Parathyroid adenoma (tissue), 2 donors: ENCODE measurements around the gene MTFR1L.

Experiments
- H2AFZ ChIP-seq: fragments of 300-600 bp; sonication (generic); one replicate; pipeline ENCODE4 v1.7.0; 2017; ENCODE audit warnings: antibody characterized with exemption, mild to moderate bottlenecking
- H3K27ac ChIP-seq: fragments of 300-600 bp; sonication (generic); one replicate; pipeline ENCODE4 v1.7.0; 2017
- H3K27me3 ChIP-seq: fragments of 300-600 bp; sonication (generic); one replicate; pipeline ENCODE4 v1.7.0; 2017; ENCODE audit warnings: low read length; ENCODE audit not compliant: control insufficient read depth, insufficient read depth
- H3K36me3 ChIP-seq: fragments of 300-600 bp; sonication (generic); one replicate; pipeline ENCODE4 v1.7.0; 2017; ENCODE audit warnings: low read length; ENCODE audit not compliant: control insufficient read depth, insufficient read depth
- H3K4me1 ChIP-seq: fragments of 300-600 bp; sonication (generic); one replicate; pipeline ENCODE4 v1.7.0; 2017; ENCODE audit warnings: control low read depth
- H3K4me2 ChIP-seq: fragments of 300-600 bp; sonication (generic); one replicate; pipeline ENCODE4 v1.7.0; 2017; ENCODE audit warnings: low read length
- H3K4me3 ChIP-seq: fragments of 300-600 bp; sonication (generic); one replicate; pipeline ENCODE4 v1.7.0; 2017; ENCODE audit warnings: low read depth, low read length
- H3K79me2 ChIP-seq: fragments of 300-600 bp; sonication (generic); one replicate; pipeline ENCODE4 v1.7.0; 2017; ENCODE audit warnings: control low read depth
- H3K9ac ChIP-seq: fragments of 300-600 bp; sonication (generic); one replicate; pipeline ENCODE4 v1.7.0; 2017; ENCODE audit warnings: mild to moderate bottlenecking
- H3K9me3 ChIP-seq: fragments of 300-600 bp; sonication (generic); one replicate; pipeline ENCODE4 v1.7.0; 2017; ENCODE audit warnings: low read length; ENCODE audit not compliant: control insufficient read depth
- CTCF ChIP-seq: fragments of 300-600 bp; sonication (generic); IDR thresholded peaks from one replicate; pipeline ENCODE4 v1.7.0; 2017; ENCODE audit warnings: antibody characterized with exemption, mild to moderate bottlenecking
- donor health status: primary hyperparathyroidism.

Gene MTFR1L

GRCh38 chr1:25831569-25832196 is 11.9 kb downstream of the MTFR1L start:
- H3K4me1 ChIP-seq: peaks cover 5% of the 10 kb centered on the region
- no peak overlapping the region for H2AFZ ChIP-seq
- TF ChIP-seq CTCF: no peak
- no peaks in the 10 kb centered on the region for H3K79me2 ChIP-seq
- H3K9ac ChIP-seq: no peak overlapping the region
- no peaks in the 10 kb centered on the region for H3K36me3 ChIP-seq
- no peaks in the 10 kb centered on the region for H3K9me3 ChIP-seq
- H3K4me2 ChIP-seq: no peak overlapping the region
- H3K27ac ChIP-seq: no peak overlapping the region
- no peak overlapping the region for H3K4me3 ChIP-seq
- no peaks in the 10 kb centered on the region for H3K27me3 ChIP-seq

- no peak overlapping the region for H3K4me3 ChIP-seq
- no peak overlapping the region for H3K4me2 ChIP-seq
- no peaks in the 10 kb centered on the region for H3K79me2 ChIP-seq
- no peak overlapping the region for H3K9ac ChIP-seq
- no peak for TF ChIP-seq CTCF
- no peaks in the 10 kb centered on the region for H3K27me3 ChIP-seq
- no peaks in the 10 kb centered on the region for H3K4me1 ChIP-seq
- no peak overlapping the region for H3K27ac ChIP-seq
- H3K9me3 ChIP-seq: no peaks in the 10 kb centered on the region
- no peaks in the 10 kb centered on the region for H3K36me3 ChIP-seq
- H2AFZ ChIP-seq: no peak overlapping the region
Observed at GRCh38 chr1:25832336-25833037, 12.7 kb downstream of the MTFR1L start.

GRCh38 chr1:25833158-25833557 is 13.4 kb downstream of the MTFR1L start:
- Histone ChIP-seq H3K36me3 (no peaks in the 10 kb centered on the region), H3K4me1 (no peaks in the 10 kb centered on the region), H3K79me2 (no peaks in the 10 kb centered on the region), H3K27ac (no peak overlapping the region), H3K4me3 (no peak overlapping the region), H3K9me3 (no peaks in the 10 kb centered on the region), H3K4me2 (no peak overlapping the region), H3K27me3 (no peaks in the 10 kb centered on the region), H2AFZ (no peak overlapping the region), H3K9ac (no peak overlapping the region)
- TF ChIP-seq CTCF: no peak

- no peak overlapping the region for H2AFZ ChIP-seq
- H3K9ac ChIP-seq: no peak overlapping the region
- H3K4me3 ChIP-seq: no peak overlapping the region
- H3K27ac ChIP-seq: no peak overlapping the region
- H3K9me3 ChIP-seq: no peaks in the 10 kb centered on the region
- no peak overlapping the region for H3K4me2 ChIP-seq
- no peaks in the 10 kb centered on the region for H3K79me2 ChIP-seq
- TF ChIP-seq CTCF: no peak
- no peaks in the 10 kb centered on the region for H3K36me3 ChIP-seq
- H3K27me3 ChIP-seq: no peaks in the 10 kb centered on the region
- H3K4me1 ChIP-seq: no peaks in the 10 kb centered on the region
Observed at GRCh38 chr1:25834894-25835293, 15.1 kb downstream of the MTFR1L start.

- Histone ChIP-seq H3K36me3 (no peaks in the 10 kb centered on the region), H3K9me3 (no peaks in the 10 kb centered on the region), H3K27ac (no peak overlapping the region), H3K79me2 (no peaks in the 10 kb centered on the region), H3K4me1 (no peaks in the 10 kb centered on the region), H3K4me2 (no peak overlapping the region), H3K4me3 (no peak overlapping the region), H3K9ac (no peak overlapping the region), H2AFZ (no peak overlapping the region), H3K27me3 (no peaks in the 10 kb centered on the region)
- no peak for TF ChIP-seq CTCF
Observed at GRCh38 chr1:25836695-25837094, 16.9 kb downstream of the MTFR1L start.
